Activated CD4-positive, alpha-beta T cell treated with anti-CD3 and anti-CD28 coated beads for 1 hour (primary cell): ENCODE results near the gene FOXP1.

Experiments used
- DNase-seq: peaks from one replicate; pipeline ENCODE4 v3.0.0-alpha.2; 2020

FOXP1 gene

DNA sequence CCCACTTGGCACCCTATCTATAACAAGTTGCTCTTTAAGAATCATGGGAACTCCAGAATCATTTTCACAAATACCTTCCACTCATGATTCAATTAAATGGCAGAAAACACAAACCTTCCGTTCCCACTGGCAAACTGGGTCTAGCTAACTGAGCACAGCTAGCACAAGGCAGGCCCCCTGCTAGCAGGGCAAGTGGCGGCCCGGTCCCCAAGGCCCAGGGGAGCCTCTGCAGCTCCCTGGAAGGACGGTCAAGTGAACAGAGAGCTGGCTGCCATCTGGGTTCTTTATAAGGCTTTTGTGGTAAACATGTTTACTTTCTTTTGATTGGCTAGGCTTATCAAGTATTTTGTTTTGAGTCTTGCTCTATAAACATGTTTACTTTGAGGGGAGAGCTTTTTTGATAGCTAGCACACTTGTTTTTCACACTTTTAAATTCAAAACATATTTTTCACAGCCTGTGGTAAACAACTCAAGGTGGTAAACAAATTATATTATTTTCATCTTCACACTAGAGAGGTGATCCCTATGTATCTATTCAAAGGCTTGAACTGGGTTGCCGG, 81.4 kb downstream of the FOXP1 start:
- no peak for DNase-seq

DNA sequence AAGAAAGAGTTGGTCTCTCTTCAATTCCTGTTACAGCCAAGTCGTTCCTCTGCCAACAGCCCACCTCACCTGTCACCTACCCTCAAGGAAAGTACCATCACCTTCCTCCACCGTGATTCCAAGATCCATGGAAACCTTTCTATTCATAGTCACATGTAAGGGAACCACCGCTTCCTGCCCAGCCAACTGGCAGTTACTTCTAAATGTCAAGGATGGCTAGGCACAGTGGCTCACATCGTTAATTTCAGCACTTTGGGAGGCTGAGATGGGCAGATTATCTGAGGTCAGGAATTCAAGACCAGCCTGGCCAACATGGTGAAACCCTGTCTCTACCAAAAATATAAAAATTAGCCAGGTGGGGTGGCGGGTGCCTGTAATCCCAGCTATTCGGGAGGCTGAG, 82.8 kb downstream of the FOXP1 start:
- DNase-seq: no peak

DNA sequence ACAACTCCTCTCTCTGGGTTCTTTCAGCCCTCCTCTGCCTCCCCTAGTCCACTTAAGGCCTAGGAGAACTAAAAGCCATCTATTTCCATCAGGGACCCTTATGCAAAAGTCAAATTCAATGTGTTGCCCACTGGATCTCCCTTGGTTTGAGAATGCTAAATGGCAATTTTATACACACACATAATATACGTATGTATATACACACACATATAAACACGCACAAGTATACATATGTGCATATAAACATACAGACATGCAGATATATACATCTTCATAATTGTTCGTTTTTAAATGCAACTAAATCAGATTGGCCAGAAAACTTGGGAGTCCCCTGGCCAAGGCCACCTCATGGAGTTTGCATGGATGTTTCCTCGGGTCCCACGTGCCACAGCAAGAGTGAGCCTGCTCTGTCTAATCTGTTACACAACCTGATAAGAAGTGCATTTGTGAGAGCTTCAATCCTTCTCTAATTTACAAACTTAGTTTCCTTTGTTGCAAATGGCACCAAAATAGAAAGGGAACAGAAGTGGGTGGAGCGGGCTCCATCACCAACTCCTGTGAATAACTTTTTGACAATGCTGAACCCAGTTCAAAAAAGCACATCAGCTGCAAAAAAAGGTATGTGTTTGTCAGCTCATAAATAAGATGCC, 84.2 kb downstream of the FOXP1 start:
- DNase-seq: no peak

DNA sequence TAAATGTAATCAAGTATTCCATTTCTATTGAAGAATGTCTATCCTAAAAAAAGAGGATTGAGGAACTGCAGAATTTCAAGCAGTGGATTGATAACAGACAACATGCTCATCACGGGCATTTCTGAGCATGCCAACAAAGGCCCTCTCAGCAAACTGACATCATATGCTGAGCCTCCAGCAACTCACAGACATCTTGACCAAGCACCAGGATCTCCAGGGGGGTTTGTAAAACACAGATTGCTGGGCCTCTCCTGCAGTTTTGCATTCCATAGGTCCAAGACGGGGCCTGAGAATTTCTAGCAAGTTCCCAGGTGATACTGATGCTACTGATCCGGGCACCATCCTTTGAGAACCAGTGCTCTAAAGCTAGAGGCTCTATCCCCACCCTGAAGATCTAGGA, 85.0 kb downstream of the FOXP1 start:
- no peak for DNase-seq

DNA sequence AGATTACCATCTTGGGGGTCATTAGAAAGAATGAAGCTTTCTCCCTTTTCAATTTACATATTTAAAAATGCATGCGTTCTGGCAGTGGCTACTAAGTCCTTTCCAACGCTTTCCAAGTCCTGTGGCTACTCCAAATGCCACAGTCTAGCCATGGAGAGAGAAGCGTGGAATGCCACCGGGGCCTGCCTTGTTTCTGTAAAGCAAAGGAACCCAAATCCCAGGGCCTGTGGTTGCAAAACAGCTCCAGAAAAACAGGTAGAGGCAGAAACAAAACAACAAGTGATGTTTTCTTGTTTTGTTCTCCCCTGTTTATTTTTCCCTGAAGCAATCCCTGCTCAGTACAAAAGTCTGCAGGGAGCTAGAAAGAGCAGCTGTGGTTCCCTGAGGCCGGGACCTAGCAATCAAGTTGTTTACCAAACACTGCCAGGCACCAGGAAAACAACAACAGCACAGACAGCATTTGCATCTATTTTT, 85.5 kb downstream of the FOXP1 start:
- DNase-seq: no peak

DNA sequence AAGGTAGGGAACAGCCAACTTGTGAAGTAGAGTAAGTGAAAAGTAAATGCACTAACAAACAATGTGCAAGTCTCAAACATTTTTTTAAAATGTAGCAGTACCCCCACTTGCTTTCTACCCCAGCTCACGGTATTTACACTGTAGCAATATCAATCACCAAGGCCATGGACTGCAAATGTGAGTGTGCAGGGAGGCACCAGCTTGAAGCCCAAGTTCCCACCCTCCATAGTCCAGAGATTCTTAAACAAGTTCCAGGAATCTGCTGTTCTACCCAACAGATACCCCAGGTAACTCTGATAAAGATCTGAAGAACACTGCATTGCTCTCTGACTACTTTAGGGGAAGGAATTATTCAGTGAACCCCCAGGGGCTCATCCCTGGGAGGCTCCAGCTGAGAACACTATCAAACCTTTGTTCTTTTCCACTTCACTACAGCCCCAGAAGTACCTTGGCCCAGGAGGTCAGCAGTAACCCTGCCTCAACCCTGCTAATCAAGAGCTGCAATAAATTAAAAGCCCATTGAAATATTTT, 86.1 kb downstream of the FOXP1 start:
- DNase-seq: no peak

DNA sequence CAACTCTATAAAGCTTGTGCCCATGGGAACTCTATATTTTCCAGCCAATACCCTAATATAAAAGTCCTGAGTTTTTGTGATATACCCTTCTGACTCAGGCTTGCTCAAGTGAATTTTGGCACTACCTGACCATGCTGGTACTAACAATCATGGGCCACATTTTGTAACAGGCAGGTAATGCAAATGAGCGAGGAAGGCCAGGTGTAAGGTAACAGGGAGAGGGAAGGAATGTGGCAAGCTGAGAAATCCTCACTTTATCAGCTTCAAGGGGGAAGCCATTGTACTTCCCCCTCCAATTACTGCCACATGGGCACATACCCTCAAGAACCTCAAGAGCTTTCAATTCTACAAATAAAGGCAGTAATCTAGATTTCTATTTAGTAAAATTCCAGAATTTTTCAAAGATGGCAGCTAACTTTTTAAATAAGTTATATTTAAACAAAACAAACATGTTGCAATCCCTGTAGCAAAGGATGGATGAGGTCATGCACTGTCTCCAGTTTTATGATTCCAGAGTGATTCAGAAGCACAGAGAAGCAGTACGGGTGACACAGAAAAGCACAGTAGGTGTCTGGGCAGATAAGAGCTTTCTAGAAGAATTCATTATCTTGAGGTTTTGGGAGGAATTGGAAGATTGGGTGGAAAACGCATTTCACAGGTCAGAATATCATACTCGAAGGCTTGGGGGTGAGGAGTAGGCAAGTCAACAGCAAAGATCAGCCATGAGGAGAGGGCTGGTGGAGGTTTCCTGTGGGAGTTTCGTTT, 87.6 kb downstream of the FOXP1 start:
- no peak for DNase-seq

DNA sequence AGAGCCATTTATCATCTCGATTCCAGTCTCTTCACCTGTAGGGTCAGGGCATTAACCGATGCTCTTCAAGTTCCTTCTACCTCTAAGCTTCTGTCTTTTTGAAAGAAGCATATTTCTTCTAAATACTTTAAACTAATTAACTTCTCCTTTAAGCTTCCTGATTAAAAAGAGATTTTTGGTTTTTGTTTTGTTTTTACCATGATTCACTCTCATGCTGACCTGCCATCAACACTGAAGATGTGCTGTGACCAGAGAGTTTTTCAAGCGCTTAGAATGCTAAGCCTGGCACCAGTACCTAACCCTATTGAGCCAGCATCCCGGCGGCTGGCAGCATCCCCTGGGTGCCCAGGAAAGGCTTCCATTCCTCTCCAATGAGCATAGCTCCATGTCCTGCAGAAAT, 89.3 kb downstream of the FOXP1 start:
- no peak for DNase-seq

DNA sequence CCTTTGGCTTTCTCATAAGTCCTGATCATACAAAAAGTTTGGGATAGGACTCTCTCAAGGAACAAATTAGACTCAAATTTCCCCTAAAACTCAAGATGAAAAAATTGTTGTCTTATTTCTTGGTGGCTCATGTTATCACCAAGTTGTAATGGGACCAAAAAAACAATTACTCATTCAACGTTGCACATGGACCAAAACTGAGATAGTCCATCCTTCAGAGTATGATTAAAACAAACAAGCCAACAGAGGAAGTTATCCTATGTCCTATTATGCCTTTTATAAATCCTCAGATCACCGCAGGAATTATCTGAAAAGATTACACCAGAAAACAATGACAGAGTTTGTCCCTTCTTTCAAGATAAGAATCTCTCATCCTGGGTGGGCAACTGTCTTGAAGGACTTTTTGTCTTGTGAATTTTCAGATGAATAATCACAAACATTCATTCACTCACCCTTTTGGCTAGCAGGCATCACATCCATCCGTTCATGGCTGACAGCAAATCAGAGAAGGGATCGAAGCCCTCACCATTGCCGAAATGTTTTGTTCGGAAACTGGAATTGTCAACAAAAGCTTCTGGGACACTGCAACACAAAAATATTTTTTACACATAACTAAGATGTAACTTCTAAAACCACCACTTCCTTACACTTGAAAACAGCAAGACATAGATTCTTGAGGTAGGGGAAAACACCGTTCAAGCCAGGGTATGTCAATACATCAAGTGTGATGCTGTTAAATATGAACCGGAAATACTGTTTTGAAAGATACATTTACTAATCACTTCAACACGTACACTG, 90.4 kb downstream of the FOXP1 start:
- no peak for DNase-seq

DNA sequence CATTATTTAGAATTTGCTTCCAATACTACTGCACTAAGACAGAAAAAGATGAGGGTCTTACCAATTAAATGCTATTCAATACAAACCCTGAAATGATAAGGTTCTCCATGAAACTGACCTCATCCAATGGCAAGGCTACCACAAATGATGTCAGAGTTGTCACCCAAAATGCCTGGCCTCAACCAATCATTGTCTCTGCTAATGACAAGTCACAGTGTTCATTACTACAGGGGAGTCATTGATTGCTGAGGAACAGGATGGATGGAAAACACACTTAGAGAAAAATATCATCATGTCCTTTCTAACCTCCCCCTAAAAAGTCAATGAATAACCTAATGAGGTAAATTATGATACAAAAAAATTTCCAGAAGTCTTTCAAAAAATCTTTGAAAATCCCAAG, 91.0 kb downstream of the FOXP1 start:
- no peak for DNase-seq

DNA sequence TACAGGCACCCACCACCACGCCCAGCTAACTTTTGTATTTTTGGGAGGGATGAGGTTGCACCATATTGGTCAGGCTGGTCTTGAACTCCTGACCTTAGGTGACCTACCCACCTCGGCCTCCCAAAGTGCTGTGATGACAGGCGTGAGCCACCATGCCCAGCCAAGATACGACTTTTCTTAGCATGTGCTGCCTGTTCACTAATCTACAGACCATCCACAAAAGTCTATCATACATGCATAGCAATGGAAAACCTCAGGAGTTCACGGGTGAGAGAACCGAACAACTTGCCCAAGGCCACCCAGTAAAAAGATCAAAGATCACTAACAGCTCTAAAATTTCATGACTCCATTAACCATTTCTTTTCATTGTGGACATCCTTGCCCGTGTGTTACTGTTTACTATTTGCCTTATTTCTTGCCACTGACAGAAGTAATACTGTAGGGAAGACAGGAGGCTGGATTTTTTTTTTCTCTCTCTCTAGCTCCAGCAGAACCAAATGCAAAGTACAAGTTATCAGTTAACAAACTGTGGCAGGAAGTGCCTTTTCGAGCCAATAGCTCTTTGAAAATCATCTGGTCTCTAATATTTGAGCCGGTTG, 92.3 kb downstream of the FOXP1 start:
- DNase-seq: no peak

DNA sequence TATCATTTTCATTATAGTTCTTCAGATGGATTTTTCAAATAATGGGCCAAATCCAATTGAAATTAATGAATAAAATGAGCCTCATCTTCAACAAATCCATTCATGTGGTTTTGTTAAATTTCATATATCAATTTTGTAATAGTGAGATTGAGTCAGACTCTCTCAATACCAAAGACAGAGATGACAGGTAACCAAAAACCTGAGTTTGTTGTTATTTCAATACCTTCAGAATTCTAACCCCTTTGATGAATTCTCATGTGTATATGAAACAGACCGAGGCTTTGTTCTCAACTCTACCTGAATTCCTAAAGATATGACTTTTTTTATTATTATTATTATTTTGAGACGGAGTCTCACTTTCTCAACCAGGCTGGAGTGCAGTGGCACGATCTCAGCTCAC, 92.8 kb downstream of the FOXP1 start:
- DNase-seq: no peak

DNA sequence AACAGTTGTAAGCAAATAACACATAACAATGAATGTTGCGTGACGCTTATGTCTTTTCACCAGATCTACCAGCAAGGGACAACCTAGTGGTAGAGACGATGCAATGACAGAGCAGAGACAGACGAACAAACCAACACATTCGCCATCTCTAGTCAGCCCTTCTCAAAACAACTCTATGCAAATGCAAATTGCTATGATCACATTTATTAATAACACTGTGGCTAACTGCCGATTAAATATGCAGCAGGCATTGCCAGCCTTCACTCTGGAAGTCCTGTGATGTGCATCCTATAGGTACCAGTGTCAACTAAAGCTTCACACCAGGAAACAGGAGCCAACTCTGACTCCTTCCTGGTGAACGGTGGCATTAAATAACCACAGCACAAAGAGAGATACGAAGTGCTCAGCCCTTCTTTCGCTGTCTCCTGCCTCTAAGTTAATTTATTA, 94.2 kb downstream of the FOXP1 start:
- no peak for DNase-seq

DNA sequence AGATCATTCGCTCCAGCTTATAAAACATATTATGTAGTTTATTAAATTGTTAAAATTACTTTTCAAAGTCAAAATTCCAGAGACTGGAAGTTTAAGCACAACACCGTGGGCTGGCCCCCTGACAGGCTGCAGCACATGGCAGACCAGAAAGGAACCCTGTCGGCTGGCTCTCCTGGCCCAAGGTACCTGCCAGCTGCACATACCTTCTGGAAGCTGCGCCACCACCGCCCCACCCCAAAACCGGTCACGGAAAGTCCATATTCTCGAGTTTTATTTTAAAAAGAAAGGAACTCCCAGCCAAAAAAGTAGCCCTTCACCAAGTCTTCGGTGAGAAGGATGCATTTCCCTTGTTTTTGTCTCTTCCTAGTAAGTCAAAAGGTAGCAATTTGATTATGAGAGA, 94.6 kb downstream of the FOXP1 start:
- no peak for DNase-seq

DNA sequence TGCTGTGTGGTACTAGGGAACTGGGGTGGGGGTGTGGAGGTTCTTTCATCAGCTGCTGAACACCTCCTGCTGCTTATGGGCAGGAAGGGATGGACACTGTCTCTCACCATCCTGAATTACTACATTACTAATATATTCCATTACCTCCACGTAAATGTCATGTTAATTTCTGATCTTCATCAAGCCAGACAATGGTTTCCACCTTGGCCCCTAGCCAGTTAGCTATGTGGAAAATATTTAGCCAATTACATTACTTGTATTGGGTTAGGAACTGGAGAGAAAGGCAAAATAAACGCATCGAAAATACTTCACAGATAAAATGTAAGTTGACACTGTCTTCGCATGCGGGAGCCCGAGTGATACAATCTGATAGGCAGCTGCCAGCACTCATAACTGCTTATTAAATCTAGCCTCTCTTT, 95.1 kb downstream of the FOXP1 start:
- DNase-seq: peak; percentile 25

DNA sequence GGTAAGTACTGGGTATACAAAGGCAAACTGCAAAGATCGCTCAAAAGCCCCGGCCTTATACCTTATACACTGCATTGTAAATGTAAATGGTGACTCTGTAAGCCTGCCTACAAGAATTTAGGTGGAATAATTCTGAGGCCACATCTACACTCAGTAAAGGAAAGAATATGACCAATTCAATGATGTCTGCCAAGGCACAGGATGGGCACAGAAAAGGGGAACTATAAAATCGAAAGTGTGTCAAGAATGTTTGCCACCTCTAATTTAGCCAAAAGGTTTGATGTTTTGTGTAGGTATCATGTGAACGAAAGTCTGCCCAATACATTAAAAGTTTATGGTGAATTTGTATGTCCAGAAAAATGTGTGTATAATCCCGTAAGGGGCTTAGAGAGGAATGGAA, 96.1 kb downstream of the FOXP1 start:
- DNase-seq: no peak

DNA sequence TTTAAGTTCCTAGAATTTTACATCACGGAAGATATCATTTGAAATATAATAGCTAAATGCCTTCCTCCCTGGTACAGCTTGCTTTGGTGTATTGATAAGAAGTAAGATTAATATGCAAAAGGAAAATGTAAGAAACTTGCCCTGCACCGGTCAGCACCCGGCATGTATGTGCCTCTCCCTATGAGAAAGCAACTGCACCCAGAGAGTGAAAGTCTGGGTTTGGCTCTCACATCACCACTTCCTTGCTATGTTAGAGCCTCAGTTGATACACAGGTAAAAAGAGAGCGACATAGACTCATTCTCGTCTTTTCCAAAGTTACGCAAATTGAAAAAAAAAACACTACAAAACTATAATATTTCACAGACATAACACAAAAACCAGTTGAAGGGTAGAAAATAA, 96.7 kb downstream of the FOXP1 start:
- DNase-seq: no peak

DNA sequence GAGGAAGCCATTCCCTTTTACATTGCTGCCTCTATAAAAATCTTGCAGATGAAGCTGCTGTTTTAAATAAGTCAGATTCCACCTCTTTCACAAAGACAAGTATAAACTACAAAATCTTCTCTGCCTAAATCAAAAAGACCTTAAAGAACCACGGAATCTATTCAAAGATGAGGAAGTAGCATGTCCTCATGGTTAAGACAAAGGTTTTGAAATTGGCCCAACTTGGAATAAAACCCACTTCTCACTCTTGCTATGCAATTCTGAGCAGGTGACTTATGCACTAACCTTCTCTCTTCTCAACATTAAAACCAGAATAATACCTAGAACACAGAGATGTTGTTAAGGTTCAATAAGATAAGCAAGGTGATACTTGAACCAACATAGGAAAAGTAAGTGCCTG, 97.6 kb downstream of the FOXP1 start:
- no peak for DNase-seq

DNA sequence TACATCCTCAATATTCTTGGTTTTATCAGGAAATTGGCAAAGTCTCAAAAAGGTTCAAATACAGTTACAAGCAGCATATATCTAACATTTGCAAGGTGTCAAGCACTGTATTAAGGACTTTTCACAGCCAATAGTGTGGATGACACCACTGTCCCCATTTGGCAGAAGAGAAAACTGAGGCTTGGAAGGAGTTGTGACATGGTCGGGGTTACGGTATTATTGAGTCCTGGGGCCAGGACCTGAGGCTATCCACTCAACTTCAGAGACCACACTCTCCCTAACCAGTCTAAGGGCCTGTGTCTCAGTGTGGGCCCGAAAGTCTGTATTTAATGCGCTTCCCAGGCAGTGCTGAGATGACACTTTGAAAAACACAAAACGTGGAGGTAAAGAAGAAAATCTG, 99.1 kb downstream of the FOXP1 start:
- no peak for DNase-seq

DNA sequence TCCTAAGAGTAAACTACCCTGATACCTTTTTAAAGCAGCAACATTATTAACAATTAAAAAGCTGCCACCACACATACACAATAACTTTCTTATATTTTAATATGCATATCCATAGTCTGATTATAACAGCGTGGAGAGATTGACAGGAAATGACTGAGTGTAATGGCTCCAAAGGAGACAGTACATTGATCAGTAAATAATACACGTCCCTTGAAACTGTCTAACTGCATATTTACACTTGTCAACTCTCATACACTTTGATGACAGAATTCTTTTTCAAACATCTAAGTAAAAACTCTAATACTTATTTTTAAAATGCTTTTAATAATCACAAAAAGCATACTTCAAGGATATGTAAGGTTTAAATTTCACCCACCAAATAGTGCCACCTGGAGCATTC, 99.5 kb downstream of the FOXP1 start:
- DNase-seq: no peak

DNA sequence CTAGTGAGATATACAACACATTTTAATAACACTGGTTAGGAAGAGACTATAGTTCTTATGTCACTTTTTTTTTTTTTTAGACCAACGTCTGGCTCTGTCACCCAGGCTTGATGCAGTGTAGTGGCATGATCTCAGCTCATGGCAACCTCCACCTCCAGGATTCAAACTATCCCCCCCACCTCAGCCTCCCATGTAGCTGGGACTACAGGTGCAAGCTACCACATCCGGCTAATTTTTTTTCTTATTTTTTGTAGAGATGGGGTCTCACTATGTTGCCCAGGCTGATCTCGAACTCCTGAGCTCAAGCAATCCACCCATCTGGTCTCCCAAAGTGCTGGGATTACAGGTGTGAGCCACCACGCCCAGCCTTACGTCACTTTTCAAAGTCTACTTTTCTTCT, 100.8 kb downstream of the FOXP1 start:
- no peak for DNase-seq

DNA sequence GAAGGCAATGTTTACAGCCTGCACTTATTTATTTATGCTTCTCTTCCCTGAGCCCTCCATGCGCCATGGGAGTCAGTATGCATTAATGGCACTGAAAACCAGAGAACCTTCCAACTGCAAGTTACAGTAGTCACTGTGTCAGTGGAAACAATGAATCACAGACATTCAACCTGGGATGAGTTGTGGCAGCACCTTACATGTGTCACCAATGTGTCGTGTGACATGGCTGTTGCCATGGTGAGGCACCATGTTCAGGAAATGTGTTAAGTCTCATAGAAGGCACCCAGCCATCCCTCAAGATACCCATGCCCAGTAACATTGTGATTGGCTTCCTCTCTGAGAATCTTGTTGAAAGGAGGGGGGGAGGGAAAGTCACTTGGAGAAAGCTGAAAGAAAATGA, 105.0 kb downstream of the FOXP1 start:
- peak; percentile 61 for DNase-seq

DNA sequence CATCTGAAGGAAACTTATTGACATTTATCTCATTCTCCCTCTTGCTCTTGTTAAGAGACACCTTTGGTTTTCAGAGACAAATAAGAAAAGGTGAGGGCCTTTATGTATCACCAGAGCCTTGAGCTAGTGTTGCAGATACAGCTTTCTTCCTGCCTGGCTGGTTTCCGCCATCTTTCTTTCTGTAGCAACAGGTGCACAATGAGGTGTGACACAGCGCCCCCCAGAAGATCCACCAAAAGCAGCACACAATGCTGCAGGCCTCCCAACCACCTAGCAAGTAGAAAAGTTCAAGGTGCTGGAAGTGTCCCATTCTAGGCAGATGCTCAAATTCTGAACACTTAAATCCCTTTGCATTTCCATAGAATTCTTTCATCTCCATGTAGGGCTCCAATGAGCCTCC, 106.6 kb downstream of the FOXP1 start:
- DNase-seq: no peak
